DOHH2 (cell line): ENCODE data around the gene SYT13.

Experiments used
- H3F3A ChIP-seq: fragments of 200-600 bp; sonication (generic), shearing (Covaris generic); 2 replicates; pipeline ENCODE4 v1.6.0; 2016; ENCODE audit warnings: antibody characterized with exemption, mild to moderate bottlenecking; ENCODE audit not compliant: control insufficient read depth, insufficient read depth
- H3K27ac ChIP-seq: fragments of 200-600 bp; sonication (generic); 2 replicates; pipeline ENCODE4 v1.5.1; 2014; ENCODE audit warnings: low read depth, mild to moderate bottlenecking, low read length, moderate library complexity
- H3K27me3 ChIP-seq: fragments of 200-600 bp; sonication (generic); 2 replicates; pipeline ENCODE4 v1.6.1; 2014; ENCODE audit warnings: mild to moderate bottlenecking, low read length, mixed read lengths; ENCODE audit not compliant: control insufficient read depth
- H3K36me3 ChIP-seq: fragments of 200-600 bp; sonication (generic); 2 replicates; pipeline ENCODE4 v1.6.1; 2014; ENCODE audit warnings: mild to moderate bottlenecking, low read length, moderate library complexity, mixed read lengths; ENCODE audit not compliant: control insufficient read depth
- H3K4me1 ChIP-seq: fragments of 200-600 bp; sonication (generic); 2 replicates; pipeline ENCODE4 v1.6.1; 2014; ENCODE audit warnings: mild to moderate bottlenecking, low read length, mixed read lengths; ENCODE audit not compliant: control insufficient read depth
- H3K4me2 ChIP-seq: fragments of 200-600 bp; sonication (generic); 2 replicates; pipeline ENCODE4 v1.6.0; 2014; ENCODE audit warnings: mild to moderate bottlenecking, low read length, moderate library complexity
- H3K4me3 ChIP-seq: fragments of 200-600 bp; sonication (generic); 2 replicates; pipeline ENCODE4 v1.5.1; 2014; ENCODE audit warnings: mild to moderate bottlenecking, low read length, mixed read lengths
- H3K79me2 ChIP-seq: fragments of 200-600 bp; sonication (generic); 2 replicates; pipeline ENCODE4 v1.6.1; 2014; ENCODE audit warnings: mild to moderate bottlenecking, low read length, mixed read lengths; ENCODE audit not compliant: control insufficient read depth
- H3K9me2 ChIP-seq: fragments of 200-600 bp; sonication (generic); replicated peaks from 2 replicates; pipeline ENCODE4 v1.6.1; 2014; ENCODE audit warnings: mild to moderate bottlenecking, low read length, mixed read lengths; ENCODE audit not compliant: control insufficient read depth
- H3K9me3 ChIP-seq: fragments of 200-600 bp; sonication (generic); 2 replicates; pipeline ENCODE4 v1.6.1; 2014; ENCODE audit warnings: antibody characterized with exemption, low read length, mixed read lengths; ENCODE audit not compliant: control insufficient read depth, insufficient read depth
- H4K20me1 ChIP-seq: fragments of 200-600 bp; sonication (generic); 2 replicates; pipeline ENCODE4 v1.6.0; 2014; ENCODE audit warnings: low read depth, mild to moderate bottlenecking, antibody characterized with exemption, low read length, moderate library complexity; ENCODE audit not compliant: control insufficient read depth, insufficient read depth
- CTCF ChIP-seq: fragments of 200-600 bp; sonication (generic); IDR thresholded peaks from one replicate; pipeline ENCODE4 v1.5.1; 2014; ENCODE audit warnings: antibody characterized with exemption, mild to moderate bottlenecking, low read depth, low read length; ENCODE audit not compliant: poor library complexity, severe bottlenecking
- EZH2phosphoT487 ChIP-seq: fragments of 200-600 bp; sonication (generic); IDR thresholded peaks from 2 replicates; pipeline ENCODE4 v1.6.1; 2017; ENCODE audit warnings: borderline replicate concordance, mild to moderate bottlenecking, antibody characterized with exemption, low read length, moderate library complexity, mixed read lengths

The SYT13 gene

GRCh38 chr11:45264839-45265515 lies 21.2 kb downstream of the SYT13 start:
- H3K4me3 ChIP-seq = no peak overlapping the region
- H4K20me1 ChIP-seq = no peaks in the 10 kb centered on the region
- no peaks in the 10 kb centered on the region for H3F3A ChIP-seq
- no peaks in the 10 kb centered on the region for H3K79me2 ChIP-seq
- no peak overlapping the region for H3K27ac ChIP-seq
- no peaks in the 10 kb centered on the region for H3K9me3 ChIP-seq
- no peaks in the 10 kb centered on the region for H3K36me3 ChIP-seq
- no peaks in the 10 kb centered on the region for H3K9me2 ChIP-seq
- H3K4me2 ChIP-seq = no peak overlapping the region
- peaks cover 26% of the 10 kb centered on the region for H3K27me3 ChIP-seq
- no peaks in the 10 kb centered on the region for H3K4me1 ChIP-seq
- TF ChIP-seq EZH2phosphoT487 (no peak), CTCF (no peak)

- H3K4me2 ChIP-seq = no peak overlapping the region
- no peaks in the 10 kb centered on the region for H3K79me2 ChIP-seq
- TF ChIP-seq CTCF = no peak
- no peak for TF ChIP-seq EZH2phosphoT487
- H3K4me1 ChIP-seq = no peaks in the 10 kb centered on the region
- no peak overlapping the region for H3K27ac ChIP-seq
- H3F3A ChIP-seq = no peaks in the 10 kb centered on the region
- peaks cover 29% of the 10 kb centered on the region for H3K27me3 ChIP-seq
- H3K9me2 ChIP-seq = no peaks in the 10 kb centered on the region
- H3K36me3 ChIP-seq = no peaks in the 10 kb centered on the region
- H3K9me3 ChIP-seq = no peaks in the 10 kb centered on the region
- no peaks in the 10 kb centered on the region for H4K20me1 ChIP-seq
- no peak overlapping the region for H3K4me3 ChIP-seq
Observed at GRCh38 chr11:45263773-45264172, 22.4 kb downstream of the SYT13 start.

GRCh38 chr11:45262900-45263299 lies 23.2 kb downstream of the SYT13 start:
- Histone ChIP-seq H3K79me2 (no peaks in the 10 kb centered on the region), H3K4me2 (no peak overlapping the region), H3K4me1 (no peaks in the 10 kb centered on the region), H3F3A (no peaks in the 10 kb centered on the region), H3K27ac (no peak overlapping the region), H3K36me3 (no peaks in the 10 kb centered on the region), H4K20me1 (no peaks in the 10 kb centered on the region), H3K9me3 (no peaks in the 10 kb centered on the region), H3K9me2 (no peaks in the 10 kb centered on the region), H3K27me3 (peaks cover 32% of the 10 kb centered on the region), H3K4me3 (no peak overlapping the region)
- TF ChIP-seq CTCF (no peak), EZH2phosphoT487 (no peak)
